ENCODE measurements around the gene MIAT. TPM values are rescaled to one million over a fixed set of nuclear protein-coding genes. Genes with fewer than 3 reads are reported as not detected.
A peak's percentile ranks its signal among the peaks of the same experiment; 100 is the strongest.
"Not testable (repeated sequence)": the region's sequence is repeated elsewhere in the genome, so short reads cannot be mapped to it uniquely, and the experiment has no call there.

The MIAT gene
- polyA plus RNA-seq, 1 donor (not counting 4 experiments of a cell fraction or from before 2014, with no cell fraction given) = 0.04 TPM

- H3K27ac ChIP-seq (ENCODE audit: control insufficient read depth, insufficient read depth, low read length) = no peak overlapping the region
- no peaks in the 10 kb centered on the region for H3K36me3 ChIP-seq (ENCODE audit: control insufficient read depth in 2 of 2, extremely low read depth in 1 of 2, insufficient read depth in 2 of 2, low read length in 2 of 2)
- no peak overlapping the region for H2AFZ ChIP-seq (ENCODE audit: control insufficient read depth, low read length)
- H3K4me3 ChIP-seq (ENCODE audit: control insufficient read depth in 2 of 3, extremely low read depth in 1 of 3, insufficient read depth in 2 of 3, low read depth in 1 of 3, low read length in 3 of 3) = no peak overlapping the region
- DNase-seq (ENCODE audit: low read depth, low spot score) = peak; percentile 42
- H4K20me1 ChIP-seq (ENCODE audit: control insufficient read depth, extremely low read depth, insufficient read depth, low read length) = no peaks in the 10 kb centered on the region
- no peaks in the 10 kb centered on the region for H3K9me1 ChIP-seq (ENCODE audit: control insufficient read depth, extremely low read depth, insufficient read depth, low read length)
- no peak for FAIRE-seq
- H3K4me1 ChIP-seq (ENCODE audit: control insufficient read depth, extremely low read depth, insufficient read depth, low read length) = no peaks in the 10 kb centered on the region
- TF ChIP-seq EZH2 (IDR thresholded peaks at IDR 0.05; ENCODE audit: low read length) (no peak), CTCF (optimal IDR thresholded peaks at IDR 0.05 in 1 of 3, IDR thresholded peaks at IDR 0.05 in 1 of 3, conservative IDR thresholded peaks at IDR 0.05 in 1 of 3; ENCODE audit: extremely low read depth in 1 of 3, insufficient read depth in 2 of 3, low read length in 3 of 3) (no peak)
- H3K27me3 ChIP-seq (ENCODE audit: control insufficient read depth, extremely low read depth, insufficient read depth, low read length) = peaks cover 11% of the 10 kb centered on the region
- no peaks in the 10 kb centered on the region for H3K79me2 ChIP-seq (ENCODE audit: control insufficient read depth, insufficient read depth, low read length)
- H3K9ac ChIP-seq (ENCODE audit: control insufficient read depth, extremely low read depth, insufficient read depth, low read length) = no peak overlapping the region
- no peak overlapping the region for H3K4me2 ChIP-seq (ENCODE audit: control insufficient read depth, extremely low read depth, insufficient read depth, low read depth, low read length)
- no peaks in the 10 kb centered on the region for H3K9me3 ChIP-seq (ENCODE audit: control insufficient read depth, low read depth, low read length)
- dilution Hi-C loops (cut with MboI; ENCODE audit: extremely low pct_ligation_motif_present, low sequenced_read_pairs) = no loop called here
Observed at GRCh38 chr22:26610996-26611395, 46.4 kb upstream of the MIAT start.

GRCh38 chr22:26612652-26613051, 44.7 kb upstream of the MIAT start:
- H3K4me2 ChIP-seq (ENCODE audit: control insufficient read depth, extremely low read depth, insufficient read depth, low read depth, low read length) = no peak overlapping the region
- no peaks in the 10 kb centered on the region for H3K79me2 ChIP-seq (ENCODE audit: control insufficient read depth, insufficient read depth, low read length)
- DNase-seq (ENCODE audit: low read depth, low spot score) (no peak), FAIRE-seq (no peak)
- H3K9ac ChIP-seq (ENCODE audit: control insufficient read depth, extremely low read depth, insufficient read depth, low read length) = no peak overlapping the region
- TF ChIP-seq CTCF (optimal IDR thresholded peaks at IDR 0.05 in 1 of 3, IDR thresholded peaks at IDR 0.05 in 1 of 3, conservative IDR thresholded peaks at IDR 0.05 in 1 of 3; ENCODE audit: extremely low read depth in 1 of 3, insufficient read depth in 2 of 3, low read length in 3 of 3) (no peak), EZH2 (IDR thresholded peaks at IDR 0.05; ENCODE audit: low read length) (no peak)
- no peaks in the 10 kb centered on the region for H3K9me3 ChIP-seq (ENCODE audit: control insufficient read depth, low read depth, low read length)
- H3K9me1 ChIP-seq (ENCODE audit: control insufficient read depth, extremely low read depth, insufficient read depth, low read length) = no peaks in the 10 kb centered on the region
- H4K20me1 ChIP-seq (ENCODE audit: control insufficient read depth, extremely low read depth, insufficient read depth, low read length) = no peaks in the 10 kb centered on the region
- H2AFZ ChIP-seq (ENCODE audit: control insufficient read depth, low read length) = no peak overlapping the region
- H3K4me3 ChIP-seq (ENCODE audit: control insufficient read depth in 2 of 3, extremely low read depth in 1 of 3, insufficient read depth in 2 of 3, low read depth in 1 of 3, low read length in 3 of 3) = no peak overlapping the region
- no peaks in the 10 kb centered on the region for H3K4me1 ChIP-seq (ENCODE audit: control insufficient read depth, extremely low read depth, insufficient read depth, low read length)
- dilution Hi-C loops (cut with MboI; ENCODE audit: extremely low pct_ligation_motif_present, low sequenced_read_pairs) = no loop called here
- H3K36me3 ChIP-seq (ENCODE audit: control insufficient read depth in 2 of 2, extremely low read depth in 1 of 2, insufficient read depth in 2 of 2, low read length in 2 of 2) = no peaks in the 10 kb centered on the region
- H3K27me3 ChIP-seq (ENCODE audit: control insufficient read depth, extremely low read depth, insufficient read depth, low read length) = peaks cover 11% of the 10 kb centered on the region
- no peak overlapping the region for H3K27ac ChIP-seq (ENCODE audit: control insufficient read depth, insufficient read depth, low read length)

GRCh38 chr22:26613753-26614152, 43.6 kb upstream of the MIAT start:
- H3K27ac ChIP-seq (ENCODE audit: control insufficient read depth, insufficient read depth, low read length); H4K20me1 ChIP-seq (ENCODE audit: control insufficient read depth, extremely low read depth, insufficient read depth, low read length); FAIRE-seq; H3K79me2 ChIP-seq (ENCODE audit: control insufficient read depth, insufficient read depth, low read length); DNase-seq (ENCODE audit: low read depth, low spot score); H3K9me1 ChIP-seq (ENCODE audit: control insufficient read depth, extremely low read depth, insufficient read depth, low read length); H3K36me3 ChIP-seq (ENCODE audit: control insufficient read depth in 2 of 2, extremely low read depth in 1 of 2, insufficient read depth in 2 of 2, low read length in 2 of 2); H3K4me1 ChIP-seq (ENCODE audit: control insufficient read depth, extremely low read depth, insufficient read depth, low read length); H2AFZ ChIP-seq (ENCODE audit: control insufficient read depth, low read length); H3K9me3 ChIP-seq (ENCODE audit: control insufficient read depth, low read depth, low read length); H3K4me2 ChIP-seq (ENCODE audit: control insufficient read depth, extremely low read depth, insufficient read depth, low read depth, low read length); dilution Hi-C loops (cut with MboI; ENCODE audit: extremely low pct_ligation_motif_present, low sequenced_read_pairs); H3K9ac ChIP-seq (ENCODE audit: control insufficient read depth, extremely low read depth, insufficient read depth, low read length); H3K4me3 ChIP-seq (ENCODE audit: control insufficient read depth in 2 of 3, extremely low read depth in 1 of 3, insufficient read depth in 2 of 3, low read depth in 1 of 3, low read length in 3 of 3): not testable (repeated sequence)
- H3K27me3 ChIP-seq (ENCODE audit: control insufficient read depth, extremely low read depth, insufficient read depth, low read length) = peaks cover 16% of the 10 kb centered on the region
